H9 (cell line): ENCODE measurements around the gene SCLY. TPM values are rescaled to one million over a fixed set of nuclear protein-coding genes. Genes with fewer than 3 reads are reported as not detected.

Experiments used
- DNase-seq: peaks from one replicate; pipeline ENCODE4 v3.0.0-alpha.2; 2017
- H2AFZ ChIP-seq: one replicate; pipeline ENCODE4 v1.6.1; 2013; ENCODE audit warnings: mild to moderate bottlenecking, low read length, control low read depth, moderate library complexity
- H2AK5ac ChIP-seq: 2 replicates; pipeline ENCODE4 v1.6.1; 2013; ENCODE audit warnings: low read length, control low read depth, mixed read lengths; ENCODE audit not compliant: insufficient read length
- H2BK120ac ChIP-seq: one replicate; pipeline ENCODE4 v1.6.1; 2013; ENCODE audit warnings: low read depth, mild to moderate bottlenecking, low read length, control low read depth, inconsistent platforms; ENCODE audit not compliant: poor library complexity, severe bottlenecking
- H2BK12ac ChIP-seq: 2 replicates; pipeline ENCODE4 v1.6.1; 2013; ENCODE audit warnings: low read length, control low read depth, mixed read lengths, low read depth; ENCODE audit not compliant: insufficient read length
- H2BK15ac ChIP-seq: 2 replicates; pipeline ENCODE4 v1.6.1; 2013; ENCODE audit warnings: low read depth, low read length, control low read depth
- H2BK20ac ChIP-seq: one replicate; pipeline ENCODE4 v1.6.1; 2013; ENCODE audit warnings: low read depth, mild to moderate bottlenecking, low read length, control low read depth, inconsistent platforms; ENCODE audit not compliant: poor library complexity, severe bottlenecking
- H2BK5ac ChIP-seq: 2 replicates; pipeline ENCODE4 v1.6.1; 2013; ENCODE audit warnings: low read length, control low read depth, mixed read lengths; ENCODE audit not compliant: insufficient read length
- H3K14ac ChIP-seq: 2 replicates; pipeline ENCODE4 v1.6.1; 2013; ENCODE audit warnings: low read length, control low read depth; ENCODE audit not compliant: insufficient read depth
- H3K18ac ChIP-seq: 2 replicates; pipeline ENCODE4 v1.6.1; 2013; ENCODE audit warnings: low read depth, mild to moderate bottlenecking, mixed read lengths, low read length, control low read depth; ENCODE audit not compliant: insufficient read length
- H3K23ac ChIP-seq: 2 replicates; pipeline ENCODE4 v1.6.1; 2013; ENCODE audit warnings: low read length, control low read depth, mixed read lengths, low read depth; ENCODE audit not compliant: insufficient read length
- H3K23me2 ChIP-seq: 2 replicates; pipeline ENCODE4 v1.6.1; 2013; ENCODE audit warnings: low read depth, mild to moderate bottlenecking, mixed read lengths, low read length, control low read depth; ENCODE audit not compliant: insufficient read length, poor library complexity, severe bottlenecking
- H3K27ac ChIP-seq: 2 replicates; pipeline ENCODE4 v1.5.1; 2013; ENCODE audit warnings: low read length, control low read depth, mixed read lengths, low read depth; ENCODE audit not compliant: insufficient read length
- H3K27me3 ChIP-seq: 2 replicates; pipeline ENCODE4 v1.6.1; 2013; ENCODE audit warnings: low read length, control low read depth, inconsistent platforms; ENCODE audit not compliant: insufficient read depth
- H3K4ac ChIP-seq: 2 replicates; pipeline ENCODE4 v1.6.1; 2013; ENCODE audit warnings: low read depth, mild to moderate bottlenecking, control low read depth, inconsistent platforms, low read length, moderate library complexity
- H3K4me1 ChIP-seq: 2 replicates; pipeline ENCODE4 v1.6.1; 2013; ENCODE audit warnings: low read length, control low read depth, inconsistent platforms; ENCODE audit not compliant: insufficient read depth
- H3K4me2 ChIP-seq: 2 replicates; pipeline ENCODE4 v1.6.1; 2013; ENCODE audit warnings: low read length, control low read depth, mixed read lengths; ENCODE audit not compliant: insufficient read length, insufficient read depth
- H3K56ac ChIP-seq: 2 replicates; pipeline ENCODE4 v1.6.1; 2013; ENCODE audit warnings: low read depth, mild to moderate bottlenecking, mixed read lengths, low read length, control low read depth; ENCODE audit not compliant: insufficient read length
- H3K79me1 ChIP-seq: 2 replicates; pipeline ENCODE4 v1.6.1; 2013; ENCODE audit warnings: low read depth, mild to moderate bottlenecking, moderate library complexity, low read length, control low read depth, inconsistent platforms; ENCODE audit not compliant: insufficient read depth, poor library complexity, severe bottlenecking
- H3K79me2 ChIP-seq: 2 replicates; pipeline ENCODE4 v1.6.1; 2013; ENCODE audit warnings: low read length, control low read depth, inconsistent platforms; ENCODE audit not compliant: insufficient read depth
- H3K9ac ChIP-seq: 2 replicates; pipeline ENCODE4 v1.6.1; 2013; ENCODE audit warnings: low read length, control low read depth, mixed read lengths; ENCODE audit not compliant: insufficient read length; ENCODE audit errors: extremely low read depth
- H3K9me3 ChIP-seq: one replicate; pipeline ENCODE4 v1.6.1; 2013; ENCODE audit warnings: low read depth, low read length, inconsistent platforms; ENCODE audit not compliant: control insufficient read depth
- H3T11ph ChIP-seq: one replicate; pipeline ENCODE4 v1.6.1; 2013; ENCODE audit warnings: mild to moderate bottlenecking, low read length, control low read depth, inconsistent platforms
- H4K20me1 ChIP-seq: one replicate; pipeline ENCODE4 v1.6.1; 2013; ENCODE audit not compliant: control insufficient read depth, insufficient read length, insufficient read depth
- H4K5ac ChIP-seq: 2 replicates; pipeline ENCODE4 v1.6.1; 2013; ENCODE audit warnings: low read depth, mild to moderate bottlenecking, mixed read lengths, low read length, control low read depth; ENCODE audit not compliant: insufficient read length
- H4K8ac ChIP-seq: replicated peaks from 2 replicates; pipeline ENCODE4 v1.6.1; 2013; ENCODE audit warnings: low read length, control low read depth, mixed read lengths, low read depth; ENCODE audit not compliant: insufficient read length
- H4K91ac ChIP-seq: 2 replicates; pipeline ENCODE4 v1.6.1; 2013; ENCODE audit warnings: low read depth, mild to moderate bottlenecking, moderate library complexity, mixed read lengths, low read length, control low read depth; ENCODE audit not compliant: insufficient read length
- H3K27ac Mint-ChIP-seq, 3 experiments: 2 replicates in 2 of 3; 3 replicates in 1 of 3; pipeline ENCODE4 v1.8.0; 2020 to 2021; ENCODE audit warnings: mixed read lengths in 3 of 3, mild to moderate bottlenecking in 1 of 3, moderate library complexity in 1 of 3
- H3K27me3 Mint-ChIP-seq: 2 replicates; pipeline ENCODE4 v1.8.0; 2021; ENCODE audit warnings: low read depth, mild to moderate bottlenecking, moderate library complexity, mixed read lengths
- H3K36me3 Mint-ChIP-seq, 3 experiments: 2 replicates in 2 of 3; 3 replicates in 1 of 3; pipeline ENCODE4 v1.8.0; 2020 to 2021; ENCODE audit warnings: low read depth in 3 of 3, mixed read lengths in 3 of 3; ENCODE audit not compliant: insufficient read depth in 1 of 3
- H3K4me1 Mint-ChIP-seq, 2 experiments: 2 replicates each; pipeline ENCODE4 v1.8.0; 2020; ENCODE audit warnings: mixed read lengths in 2 of 2
- H3K4me3 Mint-ChIP-seq, 2 experiments: 2 replicates in 1 of 2; 3 replicates in 1 of 2; pipeline ENCODE4 v1.8.0; 2020 to 2021; ENCODE audit warnings: mild to moderate bottlenecking in 2 of 2, mixed read lengths in 2 of 2, moderate library complexity in 1 of 2
- H3K9me3 Mint-ChIP-seq, 2 experiments: 2 replicates in 1 of 2; 3 replicates in 1 of 2; pipeline ENCODE4 v1.8.0; 2020; ENCODE audit warnings: mild to moderate bottlenecking in 2 of 2, mixed read lengths in 2 of 2, moderate library complexity in 1 of 2
- WGBS: extraction: QIAGEN DNeasy Blood & Tissue Kit; methylation state at CpG from one replicate; pipeline ENCODE4 v1.1.7; 2013; ENCODE audit warnings: missing lambda C conversion rate, low lambda C conversion rate, mixed read lengths; ENCODE audit not compliant: insufficient read length; ENCODE audit errors: extremely low coverage; 5-methylcytosine and 5-hydroxymethylcytosine counted together
- total RNA-seq: library from RNA; stranded (reverse); gene quantifications from 2 replicates; pipeline ENCODE4 v1.2.1, GENCODE V29; 2021
- TF ChIP-seq, protein P1 (sequence below): fragments of 200-600 bp; sonication (generic); conservative IDR thresholded peaks from 3 replicates; pipeline ENCODE4 v1.8.0; 2021; ENCODE audit warnings: antibody characterized with exemption, mild to moderate bottlenecking

SCLY gene
- total RNA-seq, 1 experiment from 2014 or later: 55.3 TPM

DNA sequence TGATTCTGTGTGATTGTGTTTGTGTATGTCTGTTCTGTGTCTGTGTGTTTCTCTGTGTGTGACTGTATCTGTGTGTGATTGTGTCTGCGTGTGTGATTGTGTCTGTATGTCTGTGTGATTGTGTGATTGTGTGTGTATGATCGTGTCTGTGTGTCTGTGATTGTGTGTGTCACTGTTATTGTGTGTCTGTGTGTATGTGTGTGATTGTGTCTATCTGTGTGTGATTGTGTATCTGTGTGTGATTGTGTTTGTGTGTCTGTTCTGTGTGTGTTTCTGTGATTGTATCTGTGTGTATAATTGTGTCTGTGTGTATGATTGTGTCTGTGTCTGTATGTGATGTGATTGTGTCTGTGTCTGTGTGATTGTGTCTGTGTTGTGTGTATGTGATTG lies 66.0 kb downstream of the SCLY start:
- no peaks in the 10 kb centered on the region for H3K36me3 Mint-ChIP-seq
- H2AK5ac ChIP-seq: no peak overlapping the region

More for the DNA sequence above, 66.0 kb downstream of the SCLY start:
- Histone ChIP-seq H4K20me1 (no peaks in the 10 kb centered on the region), H2BK20ac (no peak overlapping the region), H3T11ph (no peak overlapping the region), H4K91ac (no peak overlapping the region), H3K18ac (no peak overlapping the region), H3K14ac (no peak overlapping the region), H3K27ac (no peak overlapping the region), H3K4me1 (no peaks in the 10 kb centered on the region), H3K4ac (no peak overlapping the region), H4K5ac (no peak overlapping the region), H3K27me3 (no peaks in the 10 kb centered on the region), H4K8ac (no peak overlapping the region), H3K9ac (no peak overlapping the region), H3K79me1 (no peaks in the 10 kb centered on the region), H3K79me2 (no peaks in the 10 kb centered on the region), H2AFZ (no peak overlapping the region), H2BK15ac (no peak overlapping the region), H2BK12ac (no peak overlapping the region), H2BK5ac (no peak overlapping the region), H3K4me2 (no peak overlapping the region), H3K23me2 (no peaks in the 10 kb centered on the region), H3K23ac (no peak overlapping the region), H3K56ac (no peak overlapping the region), H3K9me3 (no peaks in the 10 kb centered on the region), H2BK120ac (no peak overlapping the region)
- Mint-ChIP-seq H3K27me3 (no peaks in the 10 kb centered on the region; the same call in 1 of the 2 replicates), H3K4me3 (no peak overlapping the region), H3K27ac (no peak overlapping the region), H3K4me1 (no peaks in the 10 kb centered on the region), H3K9me3 (no peaks in the 10 kb centered on the region; a peak in 1 of 5 replicates)
- no CpG with 5 or more reads among the region's 2 CpGs for WGBS
- TF ChIP-seq, protein P1, sequence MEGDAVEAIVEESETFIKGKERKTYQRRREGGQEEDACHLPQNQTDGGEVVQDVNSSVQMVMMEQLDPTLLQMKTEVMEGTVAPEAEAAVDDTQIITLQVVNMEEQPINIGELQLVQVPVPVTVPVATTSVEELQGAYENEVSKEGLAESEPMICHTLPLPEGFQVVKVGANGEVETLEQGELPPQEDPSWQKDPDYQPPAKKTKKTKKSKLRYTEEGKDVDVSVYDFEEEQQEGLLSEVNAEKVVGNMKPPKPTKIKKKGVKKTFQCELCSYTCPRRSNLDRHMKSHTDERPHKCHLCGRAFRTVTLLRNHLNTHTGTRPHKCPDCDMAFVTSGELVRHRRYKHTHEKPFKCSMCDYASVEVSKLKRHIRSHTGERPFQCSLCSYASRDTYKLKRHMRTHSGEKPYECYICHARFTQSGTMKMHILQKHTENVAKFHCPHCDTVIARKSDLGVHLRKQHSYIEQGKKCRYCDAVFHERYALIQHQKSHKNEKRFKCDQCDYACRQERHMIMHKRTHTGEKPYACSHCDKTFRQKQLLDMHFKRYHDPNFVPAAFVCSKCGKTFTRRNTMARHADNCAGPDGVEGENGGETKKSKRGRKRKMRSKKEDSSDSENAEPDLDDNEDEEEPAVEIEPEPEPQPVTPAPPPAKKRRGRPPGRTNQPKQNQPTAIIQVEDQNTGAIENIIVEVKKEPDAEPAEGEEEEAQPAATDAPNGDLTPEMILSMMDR: no peak
- DNase-seq: no peak
